Esophagus mucosa (tissue), 1 donor: ENCODE measurements around the gene INTS7. TPM values are rescaled to one million over a fixed set of nuclear protein-coding genes. Genes with fewer than 3 reads are reported as not detected.
"Not testable (repeated sequence)": the region's sequence is repeated elsewhere in the genome, so short reads cannot be mapped to it uniquely, and the experiment has no call there.

ENCODE experiments used
- ATAC-seq: fragments of 200-7000 bp; cut with Tn5 transposase; one replicate; pipeline ENCODE4 v1.9.1; 2020
- total RNA-seq: library from RNA; stranded (reverse); gene quantifications from one replicate; pipeline ENCODE4 v1.2.4, GENCODE V29; 2023
- donor health status: DM: yes; HTN: yes; CAD: no.

INTS7 gene
- total RNA-seq, 1 donor from 2014 or later = 16.8 TPM

DNA sequence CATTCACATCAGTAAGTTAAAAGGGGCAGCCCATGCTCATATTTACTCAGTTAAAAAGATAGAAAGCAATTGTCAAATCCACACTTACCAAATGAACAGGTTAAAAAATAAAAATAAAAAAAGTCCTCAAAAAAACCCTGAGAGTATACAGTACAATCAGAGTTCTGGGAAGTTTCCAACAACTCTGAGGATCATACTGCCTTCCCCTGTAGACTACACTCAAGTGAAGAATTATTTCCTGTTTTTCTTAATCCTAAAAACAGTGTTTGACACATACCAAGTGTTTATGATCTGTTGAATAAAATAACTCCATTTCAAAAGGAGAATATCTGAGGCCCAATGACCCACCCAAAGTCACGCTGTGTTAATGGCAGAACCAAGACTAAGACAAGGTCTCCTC lies 61.8 kb downstream of the INTS7 start:
- no peak for ATAC-seq

DNA sequence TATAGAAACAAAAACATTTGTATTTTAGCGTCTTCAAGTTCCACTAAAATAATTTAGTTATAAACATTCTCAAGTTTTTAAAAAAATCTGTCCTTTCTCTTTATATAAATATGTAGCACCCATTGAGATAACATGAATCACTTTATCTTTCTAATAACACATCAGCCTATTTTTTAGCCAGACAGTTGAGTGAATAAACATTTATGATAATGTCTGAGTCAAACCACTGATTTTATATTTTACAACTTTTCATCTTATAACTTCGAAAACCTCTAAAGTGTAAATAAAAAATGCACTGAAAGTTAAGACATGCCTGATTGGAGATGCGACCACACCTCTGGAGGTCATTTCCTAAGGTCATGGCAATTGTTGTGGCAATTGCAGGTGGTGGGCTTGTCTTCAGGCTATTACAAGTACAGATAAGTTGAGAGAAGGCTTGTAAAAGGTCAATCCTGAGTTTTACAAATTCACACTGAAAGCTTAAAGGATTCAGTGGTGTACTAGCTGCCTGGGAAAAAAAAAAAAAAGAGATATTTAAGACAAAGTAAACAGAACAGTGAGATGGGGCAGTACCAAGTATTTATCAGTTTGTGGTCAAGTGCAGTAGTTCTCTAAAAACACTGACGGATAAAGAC lies 67.0 kb downstream of the INTS7 start:
- no peak for ATAC-seq

DNA sequence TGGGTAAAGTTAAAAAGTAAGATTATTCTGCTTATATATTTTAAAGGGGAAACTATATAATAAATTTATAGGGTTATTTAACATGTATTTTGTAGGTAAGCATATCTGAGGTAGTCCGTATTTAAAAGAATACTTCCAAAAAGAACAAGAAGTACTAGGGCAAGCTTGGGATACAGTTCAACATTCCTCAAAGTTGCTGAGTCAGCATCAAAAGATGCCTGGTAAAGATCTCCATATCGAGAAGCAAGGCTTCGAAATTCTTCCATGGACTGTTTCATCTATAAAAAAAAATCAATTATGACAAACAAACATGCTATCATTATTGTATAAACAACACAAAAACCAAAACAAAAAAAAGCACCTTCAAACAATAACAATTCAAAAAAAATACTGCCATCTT lies 67.7 kb downstream of the INTS7 start:
- ATAC-seq = no peak

DNA sequence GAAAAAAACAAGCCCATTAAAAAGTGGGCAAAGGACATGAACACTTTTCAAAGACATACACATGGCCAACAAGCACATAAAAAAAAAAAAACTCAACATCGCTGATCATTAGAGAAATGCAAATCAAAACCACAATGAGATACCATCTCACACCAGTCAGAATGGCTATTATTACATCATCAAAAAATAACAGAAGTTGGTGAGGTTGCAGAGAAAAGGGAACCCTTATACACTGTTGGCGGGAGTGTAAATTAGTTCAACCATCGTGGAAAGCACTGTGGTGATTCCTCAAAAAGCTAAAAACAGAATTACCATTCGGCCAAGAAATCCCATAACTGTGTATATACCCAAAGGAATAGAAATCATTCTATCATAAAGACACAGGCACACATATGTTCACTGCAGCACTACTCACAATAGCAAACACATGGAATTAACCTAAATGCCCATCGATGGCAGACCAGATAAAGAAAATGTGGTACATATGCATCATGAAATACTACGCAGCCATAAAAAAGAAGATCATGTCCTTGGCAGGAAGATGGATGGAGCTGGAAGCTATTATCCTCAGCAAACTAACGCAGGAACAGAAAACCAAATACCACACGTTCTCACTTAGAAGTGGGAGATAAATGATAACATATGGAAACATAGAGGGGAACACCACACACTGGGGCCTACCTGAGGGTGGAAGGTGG lies 70.1 kb downstream of the INTS7 start:
- ATAC-seq = no peak

DNA sequence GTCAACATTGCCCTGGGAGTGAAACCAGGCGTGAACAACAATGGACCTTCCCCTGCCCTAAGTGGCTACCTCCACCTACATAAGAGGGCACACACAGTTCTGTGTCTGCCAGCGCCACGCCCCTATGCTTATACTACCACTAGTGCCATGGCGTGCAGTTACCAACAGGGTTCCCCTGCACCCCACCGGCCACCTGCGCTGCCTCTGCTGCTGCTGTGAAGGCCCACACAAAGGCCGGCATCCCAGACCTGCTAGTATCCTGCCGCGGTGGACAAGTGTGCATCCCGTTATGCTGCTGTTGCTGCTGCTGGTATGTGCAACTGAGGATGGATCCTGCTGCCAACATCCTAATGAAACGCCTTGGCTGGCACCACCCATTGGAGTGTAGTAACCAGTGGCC lies 75.7 kb downstream of the INTS7 start:
- no peak for ATAC-seq

DNA sequence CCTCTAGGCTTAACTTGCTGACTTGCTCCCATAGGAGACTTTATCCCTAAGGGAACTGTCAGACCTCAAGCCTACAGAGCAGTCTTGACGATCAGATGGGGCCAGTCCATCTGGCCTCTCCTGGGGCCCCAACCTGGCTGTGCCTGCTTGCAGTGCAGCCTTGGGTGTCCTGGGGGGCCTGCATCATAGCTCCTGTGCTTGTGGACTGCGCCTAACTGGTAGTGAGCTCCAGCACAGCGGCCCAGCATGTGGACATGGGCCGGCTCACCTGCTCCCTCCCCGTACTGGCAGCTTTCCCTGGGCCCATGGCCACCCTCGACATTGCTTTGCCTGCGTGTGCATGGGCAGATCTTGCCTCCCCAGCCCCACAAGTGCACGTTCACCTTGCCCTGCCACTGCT lies 76.1 kb downstream of the INTS7 start:
- ATAC-seq = no peak

DNA sequence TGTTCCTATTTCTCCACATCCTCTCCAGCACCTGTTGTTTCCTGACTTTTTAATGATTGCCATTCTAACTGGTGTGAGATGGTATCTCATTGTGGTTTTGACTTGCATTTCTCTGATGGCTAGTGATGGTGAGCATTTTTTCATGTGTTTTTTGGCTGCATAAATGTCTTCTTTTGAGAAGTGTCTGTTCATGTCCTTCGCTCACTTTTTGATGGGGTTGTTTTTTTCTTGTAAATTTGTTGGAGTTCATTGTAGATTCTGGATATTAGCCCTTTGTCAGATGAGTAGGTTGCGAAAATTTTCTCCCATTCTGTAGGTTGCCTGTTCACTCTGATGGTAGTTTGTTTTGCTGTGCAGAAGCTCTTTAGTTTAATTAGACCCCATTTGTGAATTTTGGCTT lies 81.3 kb downstream of the INTS7 start:
- ATAC-seq = not testable (repeated sequence)

DNA sequence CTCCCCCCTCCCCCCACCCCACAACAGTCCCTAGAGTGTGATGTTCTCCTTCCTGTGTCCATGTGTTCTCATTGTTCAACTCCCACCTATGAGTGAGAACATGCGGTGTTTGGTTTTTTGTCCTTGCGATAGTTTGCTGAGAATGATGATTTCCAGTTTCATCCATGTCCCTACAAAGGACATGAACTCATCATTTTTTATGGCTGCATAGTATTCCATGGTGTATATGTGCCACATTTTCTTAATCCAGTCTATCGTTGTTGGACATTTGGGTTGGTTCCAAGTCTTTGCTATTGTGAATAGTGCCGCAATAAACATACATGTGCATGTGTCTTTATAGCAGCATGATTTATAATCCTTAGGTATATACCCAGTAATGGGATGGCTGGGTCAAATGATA lies 81.8 kb downstream of the INTS7 start:
- not testable (repeated sequence) for ATAC-seq

DNA sequence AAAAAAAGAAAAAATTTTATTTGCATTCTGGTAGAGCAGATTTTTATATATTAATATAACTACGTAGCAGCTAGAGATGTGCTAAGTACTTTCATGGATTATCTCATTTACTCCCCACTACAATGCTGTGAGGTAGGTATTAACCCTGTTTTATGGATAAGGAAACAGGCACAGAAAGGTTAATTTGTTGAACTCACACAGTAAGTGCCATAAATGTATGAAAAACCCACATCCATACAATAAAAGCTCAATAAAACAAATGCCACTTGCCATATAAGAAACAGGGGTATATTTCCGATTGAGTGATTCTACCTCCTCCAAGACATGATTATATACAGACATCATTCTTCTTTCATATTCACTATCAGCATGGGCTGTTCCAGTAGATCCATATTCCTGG lies 83.1 kb downstream of the INTS7 start:
- no peak for ATAC-seq

DNA sequence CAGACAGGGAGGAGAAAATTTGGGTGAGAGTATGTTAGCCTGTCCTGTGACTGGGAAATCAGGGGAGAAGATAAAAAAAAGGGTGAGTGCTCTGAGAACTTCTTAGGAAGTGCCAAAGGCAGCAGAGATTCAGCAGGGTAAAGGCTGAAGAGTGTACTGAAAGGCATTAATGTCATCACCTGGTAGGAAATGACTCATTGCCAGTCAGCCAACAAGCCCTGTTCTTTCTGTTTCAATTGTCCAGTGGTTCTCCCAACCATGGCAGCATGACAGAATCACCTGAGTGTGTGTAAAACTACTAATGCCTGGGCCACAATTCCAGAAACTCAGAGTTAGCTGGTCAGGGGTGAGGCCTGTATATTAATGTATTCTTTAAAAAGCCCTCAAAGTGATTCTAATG lies 83.5 kb downstream of the INTS7 start:
- peak; percentile 95 for ATAC-seq

DNA sequence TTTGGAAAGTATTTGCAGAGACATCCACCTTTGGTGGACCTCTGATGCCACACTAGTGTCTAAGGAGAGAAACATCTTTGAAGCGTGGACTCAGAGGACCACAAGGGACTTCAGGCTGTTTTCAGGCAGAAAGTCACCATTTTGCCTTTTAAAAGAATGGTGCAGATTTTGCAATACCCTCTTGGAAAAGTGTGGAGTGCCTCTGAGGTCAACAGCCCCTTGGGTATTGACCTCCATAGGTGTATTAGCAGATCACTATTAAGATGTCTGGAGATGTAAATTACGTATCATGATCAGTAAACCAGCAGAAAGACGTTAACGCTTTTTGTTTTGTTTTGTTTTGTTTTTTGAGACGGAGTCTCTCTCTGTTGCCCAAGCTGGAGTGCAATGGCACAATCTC lies 87.0 kb downstream of the INTS7 start:
- ATAC-seq = no peak

DNA sequence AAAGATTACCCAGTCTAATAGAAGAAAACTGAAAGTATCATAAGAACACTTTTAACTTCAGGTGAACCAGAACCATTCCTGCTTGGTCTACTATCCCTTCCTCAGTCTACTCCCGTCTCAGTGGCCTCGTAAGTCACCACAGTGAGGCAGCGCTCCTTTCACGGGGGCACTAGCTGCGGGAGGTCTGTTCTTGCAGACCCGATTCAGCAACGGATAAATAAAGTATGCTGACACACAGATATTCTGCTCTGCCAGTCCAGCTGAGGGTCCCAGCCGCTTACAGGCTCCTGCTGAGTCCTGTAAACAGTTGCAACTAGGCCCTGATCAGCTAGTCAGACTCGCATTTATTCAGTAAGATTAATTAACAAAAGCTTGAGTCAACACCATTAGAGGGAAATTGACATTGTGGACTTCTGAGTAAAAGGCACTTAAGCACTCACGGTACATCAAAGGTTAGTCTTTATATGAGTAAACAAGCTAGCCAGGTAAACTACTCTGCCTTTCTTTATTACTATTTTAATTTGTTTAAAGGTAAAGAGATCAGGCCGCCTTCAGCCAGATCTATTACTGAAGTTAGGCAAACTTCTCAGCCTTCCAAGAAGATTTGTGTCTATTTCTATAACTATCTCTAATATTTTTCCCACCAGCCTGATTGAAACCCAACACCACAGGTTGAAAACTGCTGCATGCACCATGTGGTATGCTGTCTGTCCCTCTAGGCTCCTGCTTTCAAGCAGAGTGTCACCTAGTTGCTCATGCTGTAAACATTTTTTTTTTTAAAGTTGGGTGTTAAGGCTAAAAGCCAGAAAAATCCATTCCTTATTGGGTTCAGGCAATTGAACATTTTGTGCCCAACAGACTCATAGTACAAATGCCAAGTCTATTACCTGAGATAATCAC lies 87.7 kb downstream of the INTS7 start:
- ATAC-seq = no peak

DNA sequence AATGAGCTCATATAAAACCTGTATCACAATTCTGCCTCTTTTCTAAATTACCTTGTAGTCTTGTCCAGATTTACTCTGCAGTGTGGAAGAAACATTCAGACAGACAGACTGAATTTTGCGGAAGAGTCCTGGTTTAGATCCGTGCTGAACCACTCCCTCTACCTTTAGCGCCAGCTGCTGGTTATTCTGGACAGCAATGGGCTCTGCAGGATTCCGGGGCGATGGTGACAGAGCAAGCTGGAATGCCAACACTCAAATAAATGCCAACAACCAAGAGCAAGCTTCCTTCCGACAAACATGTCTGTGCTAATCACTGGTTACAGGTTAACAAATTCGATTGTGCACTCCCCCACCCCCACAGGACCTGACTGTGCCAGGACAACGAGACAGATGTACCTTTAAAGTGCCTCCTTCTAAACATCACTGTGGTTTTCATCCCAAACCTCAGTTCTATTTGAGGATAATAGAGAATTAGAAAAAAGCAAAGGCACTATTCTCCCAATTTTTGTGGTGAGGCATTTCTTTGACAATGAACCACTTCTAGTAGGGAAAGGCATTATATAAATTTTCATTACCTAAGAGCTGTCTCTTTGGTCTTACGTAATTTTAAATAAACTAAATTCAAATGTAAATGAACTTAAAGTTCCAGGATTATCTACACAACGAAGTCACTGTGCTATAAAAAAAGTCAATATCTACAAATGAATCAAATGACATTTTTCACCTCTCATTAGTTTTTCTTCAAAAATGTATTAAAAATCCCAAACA lies 90.4 kb downstream of the INTS7 start:
- peak; percentile 94 for ATAC-seq

DNA sequence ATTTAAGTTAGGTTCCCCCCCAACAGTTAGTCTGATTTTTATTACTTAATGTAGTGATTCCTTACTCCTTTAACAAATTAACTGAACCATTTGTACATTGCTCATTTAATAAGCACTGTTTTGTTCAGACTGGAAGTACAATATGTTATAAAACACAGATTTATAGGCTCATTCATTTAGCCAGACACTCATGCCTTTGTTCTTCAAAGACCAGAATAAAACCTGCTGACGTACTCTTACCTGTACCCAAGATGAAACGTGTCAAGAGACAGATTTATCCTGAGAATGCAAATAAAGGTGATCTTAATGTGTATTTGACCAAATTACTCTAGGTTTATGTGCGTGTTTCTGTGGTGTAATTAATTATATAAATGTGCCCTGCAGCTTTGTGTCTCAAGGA lies 92.8 kb downstream of the INTS7 start:
- no peak for ATAC-seq

DNA sequence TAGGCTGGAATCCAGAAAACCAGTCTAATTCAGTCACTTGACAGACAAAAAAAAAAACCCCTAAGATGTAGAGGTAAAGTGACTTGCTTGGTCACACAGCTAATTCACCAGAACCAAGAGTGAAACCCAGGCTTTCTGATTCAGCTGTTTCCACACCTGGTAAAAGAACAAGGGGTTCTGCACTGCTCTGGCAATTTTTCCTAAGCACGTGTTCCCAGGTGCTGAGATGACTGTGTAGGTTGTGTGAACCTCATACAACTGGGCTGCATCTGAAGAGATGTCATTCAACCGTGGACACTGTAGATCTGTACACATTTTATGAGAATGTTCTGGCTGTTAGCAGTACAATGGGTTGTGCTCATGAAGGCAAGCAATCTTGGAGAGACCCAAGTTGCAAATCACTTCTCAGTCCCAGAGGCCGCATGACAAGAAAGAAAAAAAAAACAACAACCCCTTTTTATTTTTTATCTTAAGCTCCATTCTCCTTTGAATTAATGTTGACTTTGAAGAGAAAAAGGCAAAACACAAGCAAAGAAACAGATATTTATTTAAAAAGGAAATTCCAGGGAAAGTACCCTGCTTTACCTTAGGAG lies 95.4 kb downstream of the INTS7 start:
- ATAC-seq = no peak

DNA sequence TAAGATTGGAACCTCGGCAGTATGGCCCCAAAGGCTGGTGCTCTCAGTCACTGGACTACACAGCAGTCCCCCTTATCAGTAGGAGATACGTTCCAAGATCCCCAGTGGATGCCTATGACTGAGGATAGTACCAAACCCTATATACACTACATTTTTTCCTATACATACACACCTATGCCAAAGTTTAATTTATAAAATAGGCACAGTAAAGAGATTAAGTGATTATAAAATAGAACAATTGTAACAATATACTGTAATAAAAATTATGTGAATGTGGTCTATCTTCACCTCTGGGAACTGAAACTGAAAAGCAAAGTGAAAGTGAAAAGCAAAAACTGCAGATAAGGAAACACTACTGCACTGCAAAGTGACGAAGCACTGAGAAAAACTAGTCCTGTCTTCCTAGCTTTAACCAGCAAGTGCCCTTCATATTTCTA lies 96.8 kb downstream of the INTS7 start:
- no peak for ATAC-seq

DNA sequence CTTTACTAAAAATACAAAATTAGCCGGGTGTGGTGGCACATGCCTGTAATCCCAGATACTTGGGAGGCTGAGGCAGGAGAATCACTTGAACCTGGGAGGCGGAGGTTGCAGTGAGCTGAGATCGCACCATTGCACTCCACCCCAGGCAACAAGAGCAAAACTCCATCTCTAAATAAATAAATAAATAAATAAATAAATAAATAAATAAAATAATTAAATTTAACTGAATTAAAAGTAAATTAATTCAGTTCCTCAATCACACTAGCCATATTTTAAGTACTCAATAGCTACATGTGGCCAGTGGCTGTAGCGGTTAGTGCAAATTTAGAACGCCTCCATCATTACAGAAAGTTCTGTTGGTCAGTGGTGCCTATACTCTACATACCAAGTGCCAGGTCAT lies 97.9 kb downstream of the INTS7 start:
- not testable (repeated sequence) for ATAC-seq

DNA sequence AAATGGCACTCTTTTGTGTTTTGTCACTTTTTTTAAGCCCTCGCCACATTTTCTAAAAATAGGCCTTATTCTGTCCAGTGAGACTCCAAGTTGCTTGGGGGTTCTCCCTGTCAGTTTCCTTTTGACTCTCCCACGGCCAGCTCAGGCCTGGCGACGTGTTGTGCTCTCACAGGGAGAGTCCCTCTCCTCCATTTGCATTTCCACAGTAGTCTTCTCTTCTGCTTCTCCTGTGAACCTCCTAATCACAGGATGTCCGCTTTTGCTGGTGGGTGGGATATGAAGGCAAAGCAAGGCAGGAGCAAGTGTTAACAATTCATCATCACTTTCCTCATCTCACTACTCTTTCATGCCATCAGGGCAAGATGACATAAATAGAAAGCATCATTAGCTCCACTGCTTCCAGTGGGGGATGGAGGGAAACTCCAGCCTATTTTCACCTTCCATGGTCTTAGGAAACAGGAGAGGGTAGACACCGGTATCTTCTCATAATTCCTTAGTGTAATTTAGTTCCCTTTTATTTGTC lies 99.8 kb downstream of the INTS7 start:
- no peak for ATAC-seq

DNA sequence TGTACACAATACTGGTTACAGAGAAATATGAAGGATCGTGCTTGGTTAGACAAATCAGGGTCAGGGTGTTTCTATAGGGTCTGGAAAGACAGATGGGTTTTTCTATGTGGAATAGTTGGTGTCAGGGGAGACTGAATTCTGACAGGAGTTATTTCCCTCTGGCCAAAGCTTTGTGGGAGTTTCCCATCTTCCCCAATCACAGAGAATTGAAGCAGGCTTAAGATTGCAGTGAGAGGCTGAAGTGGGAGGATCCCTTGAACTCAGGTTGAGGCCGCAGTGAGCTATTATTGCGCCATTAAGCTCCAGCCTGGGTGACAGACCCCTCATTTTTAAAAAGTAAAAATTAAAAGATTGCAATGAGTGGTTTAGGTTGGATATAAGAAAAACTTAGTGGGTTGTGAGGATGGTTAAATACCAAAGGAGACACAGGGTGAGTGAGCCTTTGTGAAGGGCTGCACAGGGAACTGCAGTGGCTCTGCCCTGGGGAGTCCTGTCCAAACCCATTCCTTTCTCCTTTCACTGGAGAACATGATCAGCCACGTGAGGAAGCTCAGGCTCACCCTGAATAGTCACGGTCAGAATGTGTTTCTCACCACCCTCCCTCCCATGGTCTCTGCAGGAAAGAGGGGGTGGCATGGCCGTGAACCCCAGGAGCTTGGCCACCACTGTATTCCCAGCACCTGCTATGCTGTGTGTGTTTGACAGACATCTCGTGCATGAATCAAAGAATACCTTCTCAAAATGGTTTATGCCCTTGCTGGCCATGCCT lies 101.2 kb downstream of the INTS7 start:
- no peak for ATAC-seq

DNA sequence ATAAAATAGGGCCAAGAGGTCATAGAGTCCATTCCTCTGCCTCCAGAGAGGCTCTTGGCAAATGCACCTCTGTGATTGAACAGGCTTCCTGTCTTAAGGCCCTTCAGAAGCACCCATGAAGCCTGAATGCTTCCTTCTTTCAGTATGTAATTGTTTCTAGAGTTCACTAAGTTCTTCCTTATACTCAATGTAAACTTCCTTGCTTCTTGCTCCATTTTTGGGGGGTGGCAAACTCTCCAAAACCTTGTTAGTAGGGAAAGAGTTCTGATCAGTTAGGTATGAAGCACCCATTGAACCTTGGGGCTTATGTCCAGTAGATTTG lies 102.5 kb downstream of the INTS7 start:
- ATAC-seq = no peak

DNA sequence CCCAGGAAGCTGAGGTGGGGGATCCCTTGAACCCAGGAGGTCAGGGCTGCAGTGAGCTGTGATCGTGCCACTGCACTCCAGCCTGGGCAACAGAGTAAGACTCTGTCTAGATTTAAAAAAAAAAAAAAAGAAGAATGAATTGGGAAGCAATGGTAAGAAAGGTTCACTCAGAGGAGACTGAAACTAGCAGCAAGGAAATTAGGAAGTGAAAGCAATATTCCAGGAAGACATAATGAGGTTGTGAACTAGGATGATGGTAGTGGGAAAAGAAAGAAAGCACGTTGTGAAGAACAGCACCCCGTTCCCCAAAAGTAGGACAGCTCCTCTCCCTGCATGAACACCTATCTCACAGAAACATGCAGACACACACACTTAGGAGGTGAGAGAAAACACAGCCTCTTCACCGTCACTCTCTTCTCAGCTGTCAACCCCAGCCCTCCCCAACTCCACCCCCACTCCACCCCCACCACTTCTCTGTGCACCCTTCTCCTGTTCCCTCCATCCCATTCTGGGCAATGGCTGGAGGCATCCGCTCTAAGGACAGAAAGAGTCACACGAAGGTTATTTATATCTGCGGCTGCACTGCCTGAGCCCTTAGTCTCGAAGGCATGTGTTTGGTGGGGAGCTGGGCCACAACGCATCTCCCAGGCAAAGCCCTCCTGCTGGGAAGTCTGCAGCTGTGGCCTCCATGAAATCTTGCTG lies 103.0 kb downstream of the INTS7 start:
- ATAC-seq = no peak
